Mesenchymal stem cell (in vitro differentiated cells and primary cell): ENCODE results near the gene NAIF1.
A peak's percentile ranks its signal among the peaks of the same experiment; 100 is the strongest.
"Not testable (repeated sequence)": the region's sequence is repeated elsewhere in the genome, so short reads cannot be mapped to it uniquely, and the experiment has no call there.

Experiments
- DNase-seq: peaks from one replicate; pipeline ENCODE4 v3.0.0-alpha.2; 2013
- H2AFZ ChIP-seq: one replicate; pipeline ENCODE4 v1.6.1; 2013; ENCODE audit warnings: low read depth, mild to moderate bottlenecking, control low read depth, inconsistent platforms, low read length, moderate library complexity
- H2AK5ac ChIP-seq: 2 replicates; pipeline ENCODE4 v1.6.1; 2013; ENCODE audit warnings: low read length, moderate library complexity, mild to moderate bottlenecking, inconsistent platforms; ENCODE audit not compliant: severe bottlenecking
- H2BK120ac ChIP-seq: one replicate; pipeline ENCODE4 v1.6.1; 2013; ENCODE audit warnings: low read depth, mild to moderate bottlenecking, inconsistent platforms, low read length, moderate library complexity
- H2BK12ac ChIP-seq, 2 experiments: one replicate each; pipeline ENCODE4 v1.6.1; 2013; ENCODE audit warnings: inconsistent platforms in 2 of 2, low read length in 2 of 2, mild to moderate bottlenecking in 2 of 2, moderate library complexity in 2 of 2, control low read depth in 1 of 2
- H2BK15ac ChIP-seq: one replicate; pipeline ENCODE4 v1.6.1; 2013; ENCODE audit warnings: mild to moderate bottlenecking, low read depth, inconsistent platforms; ENCODE audit not compliant: poor library complexity, severe bottlenecking
- H2BK5ac ChIP-seq: 2 replicates; pipeline ENCODE4 v1.6.1; 2013; ENCODE audit warnings: low read depth, mild to moderate bottlenecking, low read length, control low read depth, inconsistent platforms; ENCODE audit not compliant: poor library complexity, severe bottlenecking
- H3K14ac ChIP-seq, 2 experiments: one replicate each; pipeline ENCODE4 v1.6.1; 2013; ENCODE audit warnings: inconsistent platforms in 2 of 2, low read length in 2 of 2, control low read depth in 1 of 2, mild to moderate bottlenecking in 1 of 2, moderate library complexity in 1 of 2
- H3K18ac ChIP-seq, 2 experiments: one replicate each; pipeline ENCODE4 v1.6.1; 2013; ENCODE audit warnings: inconsistent platforms in 2 of 2, low read length in 2 of 2, control low read depth in 1 of 2, low read depth in 1 of 2, mild to moderate bottlenecking in 1 of 2
- H3K23ac ChIP-seq, 2 experiments: one replicate each; pipeline ENCODE4 v1.6.1; 2013; ENCODE audit warnings: inconsistent platforms in 2 of 2, low read length in 2 of 2, mild to moderate bottlenecking in 2 of 2, moderate library complexity in 2 of 2, control low read depth in 1 of 2
- H3K27ac ChIP-seq: 2 replicates; pipeline ENCODE4 v1.5.1; 2013; ENCODE audit warnings: mild to moderate bottlenecking, moderate library complexity, low read length, control low read depth, inconsistent platforms; ENCODE audit not compliant: poor library complexity, severe bottlenecking
- H3K27me3 ChIP-seq, 2 experiments: 2 replicates each; pipeline versions ENCODE4 v1.6.1 to v1.7.0; 2013; ENCODE audit warnings: low read length in 2 of 2, mild to moderate bottlenecking in 2 of 2, moderate library complexity in 2 of 2, control low read depth in 1 of 2, inconsistent platforms in 1 of 2; ENCODE audit not compliant: control insufficient read depth in 1 of 2, insufficient read depth in 1 of 2
- H3K36me3 ChIP-seq, 2 experiments: 2 replicates each; pipeline versions ENCODE4 v1.6.1 to v1.7.0; 2013; ENCODE audit warnings: low read length in 2 of 2, control low read depth in 1 of 2, inconsistent platforms in 1 of 2, low read depth in 1 of 2, mild to moderate bottlenecking in 1 of 2; ENCODE audit not compliant: insufficient read depth in 2 of 2, control insufficient read depth in 1 of 2
- H3K4ac ChIP-seq, 2 experiments: one replicate each; pipeline ENCODE4 v1.6.1; 2013; ENCODE audit warnings: inconsistent platforms in 2 of 2, low read length in 2 of 2, mild to moderate bottlenecking in 2 of 2, moderate library complexity in 2 of 2, control low read depth in 1 of 2, low read depth in 1 of 2
- H3K4me1 ChIP-seq: 2 replicates; pipeline ENCODE4 v1.6.1; 2013; ENCODE audit warnings: low read depth, low read length, control low read depth; ENCODE audit not compliant: control insufficient read depth, insufficient read depth
- H3K4me2 ChIP-seq: 2 replicates; pipeline ENCODE4 v1.6.1; 2013; ENCODE audit warnings: low read length, mild to moderate bottlenecking, inconsistent platforms; ENCODE audit not compliant: poor library complexity, severe bottlenecking
- H3K4me3 ChIP-seq, 2 experiments: 2 replicates each; pipeline versions ENCODE4 v1.5.1 to v1.7.0; 2013; ENCODE audit warnings: low read length in 2 of 2, mild to moderate bottlenecking in 2 of 2, control low read depth in 1 of 2, low read depth in 1 of 2; ENCODE audit not compliant: insufficient read depth in 1 of 2
- H3K79me1 ChIP-seq: replicated peaks from 2 replicates; pipeline ENCODE4 v1.6.1; 2013; ENCODE audit warnings: mild to moderate bottlenecking, control low read depth, low read length, inconsistent platforms; ENCODE audit not compliant: poor library complexity, severe bottlenecking
- H3K9ac ChIP-seq: 2 replicates; pipeline ENCODE4 v1.7.0; 2013; ENCODE audit warnings: mild to moderate bottlenecking, low read length, moderate library complexity
- H3K9me3 ChIP-seq: 2 replicates; pipeline ENCODE4 v1.7.0; 2013; ENCODE audit warnings: mild to moderate bottlenecking, low read length; ENCODE audit not compliant: control insufficient read depth
- H4K8ac ChIP-seq: one replicate; pipeline ENCODE4 v1.6.1; 2013; ENCODE audit warnings: inconsistent platforms, mild to moderate bottlenecking, low read length, moderate library complexity
- H4K91ac ChIP-seq: one replicate; pipeline ENCODE4 v1.6.1; 2013; ENCODE audit warnings: mild to moderate bottlenecking, low read length, inconsistent platforms
- WGBS: methylation state at CpG from one replicate; pipeline ENCODE4 v1.1.7; 2013; ENCODE audit warnings: mixed read lengths; 5-methylcytosine and 5-hydroxymethylcytosine counted together

Gene NAIF1

DNA sequence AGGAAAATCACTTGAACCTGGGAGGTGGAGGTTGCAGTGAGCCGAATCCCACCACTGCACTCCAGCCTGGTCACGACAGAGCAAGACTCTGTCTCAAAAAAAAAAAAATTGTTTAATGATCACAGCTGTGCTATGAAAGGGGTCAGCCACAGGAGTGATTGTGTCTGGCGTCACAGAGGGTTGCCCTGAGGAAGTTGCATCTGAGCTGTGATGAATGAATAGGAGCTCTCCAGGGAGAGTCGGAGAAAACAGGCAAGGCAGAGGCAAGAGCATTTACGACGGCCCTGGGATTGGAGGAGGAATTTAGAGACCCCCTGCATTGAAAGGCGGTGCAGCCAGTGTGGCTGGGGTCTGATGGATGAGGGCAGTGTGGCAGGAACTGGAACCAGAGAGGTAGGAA, 25.1 kb downstream of the NAIF1 start:
- Histone ChIP-seq H2AK5ac (no peak overlapping the region), H2AFZ (no peak overlapping the region), H3K4me1 (peaks cover 8% of the 10 kb centered on the region), H3K18ac (no peak overlapping the region), H3K23ac (no peak overlapping the region), H3K9ac (no peak overlapping the region), H3K14ac (no peak overlapping the region), H3K4me3 (no peak overlapping the region), H3K27me3 (peaks cover 0 to 3% of the 10 kb centered on the region in 2 experiments), H3K9me3 (no peaks in the 10 kb centered on the region), H4K8ac (peak overlapping the region; percentile 24), H2BK15ac (peak overlapping the region; percentile 40), H4K91ac (no peak overlapping the region), H3K79me1 (no peaks in the 10 kb centered on the region), H3K36me3 (no peaks in the 10 kb centered on the region), H2BK12ac (no peak overlapping the region), H2BK5ac (no peak overlapping the region), H2BK120ac (no peak overlapping the region), H3K4ac (no peak overlapping the region), H3K27ac (no peak overlapping the region), H3K4me2 (no peak overlapping the region)
- DNase-seq, result no peak
- WGBS, result 37% methylated on average over 7 of the region's 7 CpGs

GRCh38 chr9:128040783-128041182, 26.3 kb downstream of the NAIF1 start:
- not testable (repeated sequence) for H3K9me3 ChIP-seq, H2BK120ac ChIP-seq, H2BK15ac ChIP-seq, H4K8ac ChIP-seq, H3K27ac ChIP-seq, H3K4me3 ChIP-seq, H2AFZ ChIP-seq, H3K4ac ChIP-seq, H2AK5ac ChIP-seq, H2BK5ac ChIP-seq, H4K91ac ChIP-seq, H3K4me1 ChIP-seq, H3K27me3 ChIP-seq, H3K23ac ChIP-seq, H3K14ac ChIP-seq, H2BK12ac ChIP-seq, H3K79me1 ChIP-seq, H3K18ac ChIP-seq, H3K36me3 ChIP-seq, DNase-seq, H3K4me2 ChIP-seq, H3K9ac ChIP-seq
- WGBS, result 88% methylated on average over 2 of the region's 3 CpGs

- not testable (repeated sequence) for H3K27me3 ChIP-seq, H3K79me1 ChIP-seq, H3K27ac ChIP-seq, H3K4me1 ChIP-seq, H2BK15ac ChIP-seq, H3K14ac ChIP-seq, H2BK5ac ChIP-seq, H2AFZ ChIP-seq, H3K23ac ChIP-seq, H2BK120ac ChIP-seq, H3K4ac ChIP-seq, H4K8ac ChIP-seq, H3K9me3 ChIP-seq, H3K4me2 ChIP-seq, H2BK12ac ChIP-seq, DNase-seq, H3K36me3 ChIP-seq, H3K18ac ChIP-seq, H4K91ac ChIP-seq, H2AK5ac ChIP-seq, H3K9ac ChIP-seq, H3K4me3 ChIP-seq
- 73% methylated on average over 3 of the region's 3 CpGs for WGBS
Measured at GRCh38 chr9:128036522-128036921, 30.6 kb downstream of the NAIF1 start.

DNA sequence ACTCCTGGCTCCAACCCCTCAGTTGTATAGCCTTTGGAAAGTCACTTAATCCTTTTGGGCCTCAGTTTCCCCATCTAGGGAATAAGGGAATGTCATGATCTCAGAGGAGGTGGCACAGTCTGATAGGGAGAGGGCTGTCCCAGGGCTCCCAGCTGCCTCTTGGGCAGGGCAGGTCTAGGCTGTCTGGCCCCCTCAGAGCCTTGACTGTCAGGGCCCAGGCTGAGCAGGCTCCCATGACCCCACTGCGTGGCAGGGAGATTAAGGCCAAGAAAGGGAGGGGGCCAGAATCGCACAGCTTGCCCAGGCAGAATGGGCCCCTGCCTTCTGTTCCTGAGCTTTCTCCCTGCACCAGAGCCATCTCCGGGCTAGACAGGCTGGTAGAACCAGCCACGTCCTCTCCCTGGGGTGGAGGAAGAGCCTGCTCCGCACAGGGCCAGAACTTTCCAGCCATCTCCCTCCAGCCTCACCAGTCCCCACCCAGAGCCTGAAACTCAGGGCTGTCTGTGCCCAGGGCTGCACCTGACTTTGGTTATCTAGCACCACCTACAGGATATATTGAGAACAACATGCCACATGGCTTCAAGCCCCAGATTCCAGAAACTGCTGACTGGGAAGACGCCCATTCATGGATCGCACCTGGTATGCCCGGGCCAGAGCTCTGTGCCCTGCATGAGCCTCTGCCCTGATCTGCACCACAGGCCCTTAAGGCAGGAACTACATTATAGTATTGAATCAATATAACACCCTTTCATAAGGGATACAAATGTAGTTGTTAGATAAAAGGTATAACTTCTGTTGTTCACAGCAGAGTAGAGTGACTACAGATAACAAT, 32.1 kb downstream of the NAIF1 start:
- H4K8ac ChIP-seq, result peak overlapping the region; percentile 74
- H3K4me3 ChIP-seq, result no peak overlapping the region
- peak overlapping the region; percentile 85 for H4K91ac ChIP-seq
- WGBS, result 35% methylated on average over 8 of the region's 8 CpGs
- H2BK15ac ChIP-seq, result no peak overlapping the region
- no peak overlapping the region for H3K23ac ChIP-seq
- no peaks in the 10 kb centered on the region for H3K4me1 ChIP-seq
- H3K9me3 ChIP-seq, result no peaks in the 10 kb centered on the region
- no peaks in the 10 kb centered on the region for H3K36me3 ChIP-seq
- no peak overlapping the region for H2AFZ ChIP-seq
- no peak overlapping the region for H3K27ac ChIP-seq
- peak overlapping the region; percentile 32 to 84 for H3K4ac ChIP-seq
- H3K18ac ChIP-seq, result peak overlapping the region in 1 of 2 experiments; percentile 61
- H3K9ac ChIP-seq, result peak overlapping the region; percentile 48
- H3K79me1 ChIP-seq, result no peaks in the 10 kb centered on the region
- peak overlapping the region in 1 of 2 experiments; percentile 44 for H3K14ac ChIP-seq
- H2BK12ac ChIP-seq, result peak overlapping the region in 1 of 2 experiments; percentile 59
- no peaks in the 10 kb centered on the region for H3K27me3 ChIP-seq
- peak; percentile 77 for DNase-seq
- no peak overlapping the region for H2BK120ac ChIP-seq
- no peak overlapping the region for H2AK5ac ChIP-seq
- H3K4me2 ChIP-seq, result no peak overlapping the region
- H2BK5ac ChIP-seq, result no peak overlapping the region
